ENCODE measurements around the gene ZNF708. TPM values are rescaled to one million over a fixed set of nuclear protein-coding genes. Genes with fewer than 3 reads are reported as not detected.

ZNF708 gene
- total and polyA plus RNA-seq, 2 of the 13 experiments (the other 11 are each of a cell fraction or from before 2014, with no cell fraction given) = 1.8 to 5.2 TPM

- TF ChIP-seq ZNF766 (CRISPR knock-in tag; IDR thresholded peaks at IDR 0.05; ENCODE audit: borderline replicate concordance) = no peak
- TF ChIP-seq ATF7 (IDR thresholded peaks at IDR 0.05) = no peak
- no peak for TF ChIP-seq ATF7 (CRISPR knock-in tag; IDR thresholded peaks at IDR 0.05)
- TF ChIP-seq, protein P1, sequence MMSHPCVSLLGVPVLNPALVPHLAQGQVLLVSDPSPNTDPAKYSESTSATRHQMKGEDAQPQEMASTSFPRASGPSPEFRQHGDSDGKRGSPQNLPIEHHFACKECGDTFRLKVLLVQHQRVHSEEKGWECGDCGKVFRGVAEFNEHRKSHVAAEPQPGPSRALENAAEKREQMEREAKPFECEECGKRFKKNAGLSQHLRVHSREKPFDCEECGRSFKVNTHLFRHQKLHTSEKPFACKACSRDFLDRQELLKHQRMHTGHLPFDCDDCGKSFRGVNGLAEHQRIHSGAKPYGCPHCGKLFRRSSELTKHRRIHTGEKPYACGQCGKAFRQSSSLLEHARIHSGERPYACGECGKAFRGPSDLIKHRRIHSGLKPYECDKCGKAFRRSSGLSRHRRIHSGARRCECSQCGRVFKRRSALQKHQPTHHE (CRISPR knock-in tag; IDR thresholded peaks at IDR 0.05; ENCODE audit: borderline replicate concordance) = no peak
- TF ChIP-seq, protein P2, sequence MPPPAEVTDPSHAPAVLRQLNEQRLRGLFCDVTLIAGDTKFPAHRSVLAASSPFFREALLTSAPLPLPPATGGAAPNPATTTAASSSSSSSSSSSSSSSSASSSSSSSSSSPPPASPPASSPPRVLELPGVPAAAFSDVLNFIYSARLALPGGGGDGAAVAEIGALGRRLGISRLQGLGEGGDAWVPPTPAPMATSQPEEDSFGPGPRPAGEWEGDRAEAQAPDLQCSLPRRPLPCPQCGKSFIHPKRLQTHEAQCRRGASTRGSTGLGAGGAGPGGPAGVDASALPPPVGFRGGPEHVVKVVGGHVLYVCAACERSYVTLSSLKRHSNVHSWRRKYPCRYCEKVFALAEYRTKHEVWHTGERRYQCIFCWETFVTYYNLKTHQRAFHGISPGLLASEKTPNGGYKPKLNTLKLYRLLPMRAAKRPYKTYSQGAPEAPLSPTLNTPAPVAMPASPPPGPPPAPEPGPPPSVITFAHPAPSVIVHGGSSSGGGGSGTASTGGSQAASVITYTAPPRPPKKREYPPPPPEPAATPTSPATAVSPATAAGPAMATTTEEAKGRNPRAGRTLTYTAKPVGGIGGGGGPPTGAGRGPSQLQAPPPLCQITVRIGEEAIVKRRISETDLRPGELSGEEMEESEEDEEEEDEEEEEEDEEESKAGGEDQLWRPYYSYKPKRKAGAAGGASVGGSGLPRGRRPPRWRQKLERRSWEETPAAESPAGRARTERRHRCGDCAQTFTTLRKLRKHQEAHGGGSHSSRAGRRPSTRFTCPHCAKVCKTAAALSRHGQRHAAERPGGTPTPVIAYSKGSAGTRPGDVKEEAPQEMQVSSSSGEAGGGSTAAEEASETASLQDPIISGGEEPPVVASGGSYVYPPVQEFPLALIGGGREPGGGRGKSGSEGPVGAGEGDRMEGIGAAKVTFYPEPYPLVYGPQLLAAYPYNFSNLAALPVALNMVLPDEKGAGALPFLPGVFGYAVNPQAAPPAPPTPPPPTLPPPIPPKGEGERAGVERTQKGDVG (CRISPR knock-in tag; IDR thresholded peaks at IDR 0.05; ENCODE audit: borderline replicate concordance) = no peak
Observed at GRCh38 chr19:21326169-21326568, 3.0 kb downstream of the ZNF708 start (continued).

DNA sequence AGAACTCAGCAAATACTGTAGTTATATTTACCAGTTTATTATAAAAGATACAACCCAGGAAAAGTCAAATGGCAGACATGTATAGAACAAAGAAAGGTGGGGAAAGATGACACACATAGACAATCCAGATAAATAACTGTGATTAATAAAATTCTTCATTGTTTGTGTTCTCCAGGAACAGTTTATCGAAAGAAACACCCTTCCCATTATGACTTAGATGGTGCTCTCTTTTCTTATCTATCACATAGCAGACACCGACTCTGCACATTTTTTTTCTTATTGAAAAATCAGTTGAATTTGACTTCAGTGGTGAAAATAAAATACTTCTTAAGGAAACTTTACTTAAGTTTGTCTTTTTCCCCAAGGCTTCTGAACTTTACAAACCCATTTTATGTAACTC, 6.2 kb downstream of the ZNF708 start:
- Histone ChIP-seq H3K36me3 (replicated peaks in 1 of 2; ENCODE audit: control insufficient read depth in 1 of 2, insufficient read depth in 2 of 2, low read length in 2 of 2) (0 out of 5 replicates have a peak, but pooled peaks cover 0 to 8% of the 10 kb centered on the region in 2 experiments), H3K27me3 (ENCODE audit: control insufficient read depth in 1 of 2, insufficient read depth in 2 of 2, low read length in 2 of 2) (no peaks in the 10 kb centered on the region), H3K4me1 (ENCODE audit: insufficient read depth, low read length) (peaks cover 29% of the 10 kb centered on the region), H4K20me1 (ENCODE audit: insufficient read depth, low read length) (no peaks in the 10 kb centered on the region), H3K4me3 (replicated peaks in 1 of 3; ENCODE audit: insufficient read depth in 1 of 3, low read depth in 2 of 3, low read length in 3 of 3) (no peak overlapping the region), H3K27ac (ENCODE audit: extremely low read length, insufficient read depth, low read length) (no peak overlapping the region), H2AFZ (ENCODE audit: low read length) (no peak overlapping the region), H3K9ac (ENCODE audit: insufficient read depth, low read depth, low read length) (no peak overlapping the region), H3K9me3 (ENCODE audit: low read length) (no peaks in the 10 kb centered on the region), H3K4me2 (ENCODE audit: low read depth, low read length) (no peak overlapping the region), H3K79me2 (ENCODE audit: insufficient read depth, low read length) (peaks cover 31% of the 10 kb centered on the region)
- BruUV-seq (replicated peaks) = no TSS peak
- in situ Hi-C loops (cut with HindIII; ENCODE audit: extremely low pct_ligation_motif_present, low pct_unique_long_range_greater_than_20kb) (no loop called here), intact Hi-C loops (cut with micrococcal nuclease; ENCODE audit: unreplicated experiment) (loop anchor here (10.0 kb wide), 1 partner anchor 442 kb away; the partner anchor contains the start of gene ZNF100)
- TF ChIP-seq ATAD3A (CRISPR knock-in tag; IDR thresholded peaks at IDR 0.05) (no peak), ASH2L (IDR thresholded peaks at IDR 0.05; ENCODE audit: insufficient read length, low read depth, low read length) (no peak), KMT2B (CRISPR knock-in tag; IDR thresholded peaks at IDR 0.05) (no peak)
- ChIA-PET POLR2A (no interaction called here), CTCF (ENCODE audit: low intra/inter-chr PET ratio, low total read pairs) (no interaction called here)
- 96% methylated on average over 2 of the region's 2 CpGs for WGBS (ENCODE audit: low lambda C conversion rate)
- ATAC-seq = no peak
- DNase-seq (ENCODE audit: low spot score) = no peak
- FAIRE-seq = no peak
